GM18498 (cell line): ENCODE data around the gene C6orf132.

Source experiments
- ATAC-seq: cut with Tn5 transposase; IDR thresholded peaks from one replicate; pipeline ENCODE4 v1.9.1; 2021; ENCODE audit warnings: mild to moderate bottlenecking, moderate library complexity; ENCODE audit not compliant: unreplicated experiment

C6orf132 gene

GRCh38 chr6:42084889-42085288 is 57.5 kb downstream of the C6orf132 start:
- ATAC-seq, result no peak

- ATAC-seq, result no peak
Observed at GRCh38 chr6:42083530-42083929, 58.9 kb downstream of the C6orf132 start.

- ATAC-seq, result no peak
Observed at GRCh38 chr6:42079941-42080464, 62.4 kb downstream of the C6orf132 start.

GRCh38 chr6:42078386-42078785 is 64.0 kb downstream of the C6orf132 start:
- no peak for ATAC-seq

GRCh38 chr6:42075159-42075838 is 67.1 kb downstream of the C6orf132 start:
- no peak for ATAC-seq

GRCh38 chr6:42073287-42073686 is 69.1 kb downstream of the C6orf132 start:
- no peak for ATAC-seq

- no peak for ATAC-seq
Observed at GRCh38 chr6:42071881-42072583, 70.4 kb downstream of the C6orf132 start.

- ATAC-seq, result no peak
Observed at GRCh38 chr6:42068872-42069522, 73.4 kb downstream of the C6orf132 start.

- ATAC-seq, result no peak
Observed at GRCh38 chr6:42068173-42068572, 74.2 kb downstream of the C6orf132 start.

- ATAC-seq, result no peak
Observed at GRCh38 chr6:42066156-42066675, 76.2 kb downstream of the C6orf132 start.

GRCh38 chr6:42059743-42060142 is 82.7 kb downstream of the C6orf132 start:
- ATAC-seq, result no peak

- no peak for ATAC-seq
Observed at GRCh38 chr6:42053601-42054000, 88.8 kb downstream of the C6orf132 start.

GRCh38 chr6:42051268-42051653 is 91.2 kb downstream of the C6orf132 start:
- ATAC-seq, result no peak
